Fibroblast of skin of right biceps (primary cell): ENCODE measurements around the gene CNR2.
"Not testable (repeated sequence)": the region's sequence is repeated elsewhere in the genome, so short reads cannot be mapped to it uniquely, and the experiment has no call there.

ENCODE experiments used
- DNase-seq: peaks from one replicate; pipeline ENCODE4 v3.0.0-alpha.2; 2013

The CNR2 gene

DNA sequence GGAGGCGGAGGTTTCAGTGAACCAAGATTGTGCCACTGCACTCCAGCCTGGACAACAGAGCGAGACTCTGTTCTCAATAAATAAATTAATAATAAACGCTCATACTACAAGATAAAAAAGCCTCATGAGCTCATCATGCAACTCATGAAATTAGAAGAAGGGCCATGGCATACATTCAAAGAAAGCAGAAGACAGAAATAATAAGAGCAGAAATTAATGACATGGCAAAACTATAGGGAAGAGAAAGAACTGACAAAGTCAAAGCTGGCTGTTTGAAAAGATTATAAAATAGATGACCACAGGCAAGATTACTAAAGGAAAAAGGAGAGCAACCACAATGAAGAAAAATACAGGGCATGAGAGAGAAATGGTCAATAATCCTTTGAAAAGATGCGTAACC, 30.4 kb downstream of the CNR2 start:
- no peak for DNase-seq

DNA sequence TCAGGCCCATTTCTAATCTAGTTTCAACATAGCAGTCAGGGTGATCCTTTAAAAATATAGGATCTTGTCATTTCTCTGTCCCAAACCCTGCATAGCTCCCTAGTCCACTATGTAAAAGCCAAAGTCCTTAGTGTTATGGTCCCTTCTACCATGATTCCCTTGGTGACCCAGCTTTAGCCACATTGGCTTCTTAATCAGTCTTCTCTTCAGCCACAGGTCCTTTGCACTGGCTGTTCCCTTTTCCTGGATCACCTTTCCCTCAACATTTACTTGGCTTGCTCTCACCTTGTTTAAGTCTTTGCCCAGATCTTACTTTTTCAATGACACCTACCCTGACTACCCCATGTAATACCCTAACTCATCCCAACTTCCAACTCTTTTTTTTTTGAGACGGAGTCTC, 33.4 kb downstream of the CNR2 start:
- no peak for DNase-seq

DNA sequence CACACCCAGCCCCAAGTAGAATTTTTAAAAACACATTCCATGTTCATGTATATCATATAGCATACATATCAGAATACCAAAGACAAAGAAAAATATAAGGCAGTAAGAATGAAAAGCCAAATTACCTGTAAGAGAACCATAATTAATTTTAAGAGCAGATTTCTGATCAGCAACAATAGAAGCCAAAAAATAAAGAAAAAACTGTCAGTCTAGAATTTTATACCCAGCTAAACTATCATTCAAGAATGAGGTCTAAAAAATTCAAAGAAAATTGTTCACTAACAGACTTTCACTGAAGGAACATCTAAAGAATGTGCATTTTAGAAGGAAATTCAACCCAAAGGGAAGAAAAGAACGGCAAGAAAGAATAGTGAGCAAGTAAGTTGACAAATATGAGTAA, 34.5 kb downstream of the CNR2 start:
- no peak for DNase-seq

DNA sequence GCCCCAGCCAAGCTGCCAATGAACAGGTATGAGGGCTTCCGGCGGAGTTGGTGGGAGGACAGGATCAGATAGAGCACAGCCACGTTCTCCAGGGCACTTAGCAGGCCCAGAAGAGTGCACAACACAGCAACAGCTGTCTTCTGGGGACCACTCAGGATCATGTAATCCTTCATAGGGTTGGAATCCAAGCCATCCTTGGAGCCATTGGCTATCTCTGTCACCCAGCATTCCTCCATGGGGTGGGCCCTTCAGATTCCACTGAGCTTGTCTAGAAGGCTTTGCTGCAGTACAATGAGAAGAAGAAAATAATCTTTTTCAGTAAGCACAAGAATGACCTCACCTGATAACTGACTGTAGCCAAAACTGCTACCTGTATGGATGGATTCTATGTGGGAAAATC, 37.8 kb downstream of the CNR2 start:
- no peak for DNase-seq

DNA sequence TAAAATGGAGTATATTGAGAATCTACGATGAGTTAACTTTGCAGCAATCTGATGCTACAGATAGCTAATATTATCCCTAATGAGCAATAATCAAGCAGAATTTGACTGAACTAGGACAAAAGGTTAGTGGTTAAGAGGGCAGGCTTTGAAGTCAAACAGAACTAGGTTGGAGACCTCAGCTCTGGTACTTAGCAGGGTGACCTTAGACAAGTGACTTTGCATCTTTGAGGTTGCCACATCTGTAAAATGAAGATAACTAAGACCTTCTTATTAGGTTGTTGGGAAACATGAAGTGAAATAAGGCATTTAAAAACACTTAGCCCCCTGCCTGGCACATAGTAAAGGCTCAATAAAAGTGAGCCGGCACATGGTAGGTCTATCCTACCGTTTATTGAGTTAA, 40.7 kb downstream of the CNR2 start:
- DNase-seq: no peak

DNA sequence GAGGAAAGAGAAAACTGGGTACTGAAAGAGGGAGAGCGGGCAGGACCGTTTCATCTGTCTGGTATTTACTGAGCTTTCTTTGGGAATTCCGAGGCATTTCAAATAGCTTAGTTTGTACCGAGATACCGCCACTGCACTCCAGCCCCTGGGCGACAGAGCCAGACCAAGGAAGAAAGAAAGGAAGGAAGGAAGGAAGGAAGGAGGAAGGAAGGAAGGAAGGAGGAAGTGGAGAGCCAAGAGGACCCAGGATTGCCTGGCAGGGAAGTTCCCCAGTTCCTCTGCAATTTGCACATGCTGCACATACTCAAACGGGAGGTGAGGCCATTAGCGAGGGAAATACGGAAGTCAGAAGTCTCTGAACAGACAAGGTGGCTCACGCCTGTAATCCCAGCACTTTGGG, 44.1 kb downstream of the CNR2 start:
- no peak for DNase-seq

DNA sequence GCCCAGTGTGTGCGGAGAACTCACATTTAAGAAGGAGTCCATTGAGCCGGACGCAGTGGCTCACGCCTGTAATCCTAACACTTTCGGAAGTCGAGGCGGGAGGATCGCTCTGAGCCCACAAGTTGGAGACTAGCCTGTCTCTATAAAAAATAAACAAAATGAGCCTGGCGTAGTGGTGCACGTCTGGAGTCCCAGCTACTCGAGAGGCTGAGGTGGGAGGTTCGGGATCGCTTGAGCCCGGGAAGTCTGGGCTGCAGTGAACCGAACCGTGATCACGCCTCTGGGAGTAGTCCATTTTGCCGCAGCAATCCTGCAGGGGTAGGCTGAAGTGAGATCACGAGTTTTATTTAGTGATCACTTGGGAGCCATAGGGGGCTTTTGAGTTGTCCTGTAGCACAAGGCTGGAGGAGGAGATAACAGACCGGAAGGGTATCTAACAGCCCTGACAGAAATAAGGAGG, 44.6 kb downstream of the CNR2 start:
- DNase-seq: no peak

DNA sequence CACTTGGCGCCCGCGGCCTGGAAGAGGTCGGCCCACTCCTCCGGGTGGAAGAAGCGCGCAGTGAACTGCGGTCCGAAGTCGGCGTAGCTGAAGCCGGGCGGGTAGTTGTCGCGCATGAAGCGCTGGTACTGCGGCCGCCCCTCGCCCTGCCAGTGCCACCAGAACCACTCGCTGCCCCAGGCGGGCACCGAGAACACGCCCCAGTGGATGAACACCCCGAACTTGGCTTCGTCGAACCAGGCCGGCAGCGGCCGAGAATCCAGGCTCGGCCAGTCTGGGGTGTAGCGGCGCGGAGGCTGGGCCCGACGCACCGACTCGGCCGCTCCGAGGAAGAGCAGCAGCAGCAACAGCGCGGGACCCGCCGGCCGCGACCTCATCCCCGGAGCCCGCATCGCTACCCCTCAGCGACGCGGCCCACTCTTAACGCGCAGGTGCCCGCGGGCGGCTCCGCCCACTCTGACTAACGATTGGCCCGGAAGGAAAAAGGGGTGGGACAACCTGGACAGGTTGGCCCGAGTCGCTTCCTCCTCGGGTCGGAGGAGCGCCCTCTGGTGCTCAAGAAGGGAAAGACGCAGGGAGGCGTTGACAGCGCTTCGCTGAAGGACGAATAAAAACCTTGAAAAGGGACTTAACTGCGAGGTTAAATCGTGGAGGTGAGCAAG, 45.1 kb downstream of the CNR2 start, which contains the start of gene FUCA1:
TSS of gene FUCA1 (minus strand) at position 396 of the 662 bp plus-strand sequence. CDS start at position 392, 4 bp downstream.
- peak; percentile 82 for DNase-seq

DNA sequence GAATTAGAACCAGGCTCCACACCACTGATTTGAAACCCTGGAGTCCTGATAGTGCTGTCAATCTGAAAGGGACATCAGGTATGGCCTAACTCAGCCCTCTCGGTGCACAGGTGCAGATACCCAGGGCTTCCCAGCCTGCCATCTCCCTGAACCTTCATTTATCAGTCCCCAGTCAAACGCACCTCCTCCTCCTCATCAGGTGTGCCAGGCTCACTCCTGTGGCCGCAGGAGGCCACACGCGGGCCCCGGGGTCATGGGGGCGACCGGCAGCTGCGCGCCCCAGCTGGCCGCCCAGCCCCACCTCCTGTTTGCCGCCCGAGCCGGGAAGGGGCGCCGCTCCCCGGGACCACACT, 45.6 kb downstream of the CNR2 start:
- DNase-seq: no peak

DNA sequence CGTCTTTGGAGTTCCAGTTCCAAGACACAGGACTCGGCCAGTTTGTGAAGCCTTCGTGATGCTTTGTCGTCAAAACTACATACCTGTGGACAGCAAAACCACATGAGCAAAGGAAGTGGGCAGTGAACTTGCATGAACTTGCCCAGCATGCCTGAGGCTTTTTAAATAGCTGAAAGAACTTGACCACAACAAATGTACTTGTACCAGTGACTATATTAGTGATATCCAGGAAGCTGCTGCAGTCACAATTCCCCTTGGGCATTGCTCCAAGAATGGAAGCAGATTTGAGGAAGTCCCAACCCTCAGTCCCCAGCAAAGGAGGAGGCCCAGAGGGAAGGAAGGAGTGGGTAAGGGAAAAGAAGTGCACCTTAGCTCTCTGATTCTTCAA, 47.6 kb downstream of the CNR2 start:
- peak; percentile 25 for DNase-seq

DNA sequence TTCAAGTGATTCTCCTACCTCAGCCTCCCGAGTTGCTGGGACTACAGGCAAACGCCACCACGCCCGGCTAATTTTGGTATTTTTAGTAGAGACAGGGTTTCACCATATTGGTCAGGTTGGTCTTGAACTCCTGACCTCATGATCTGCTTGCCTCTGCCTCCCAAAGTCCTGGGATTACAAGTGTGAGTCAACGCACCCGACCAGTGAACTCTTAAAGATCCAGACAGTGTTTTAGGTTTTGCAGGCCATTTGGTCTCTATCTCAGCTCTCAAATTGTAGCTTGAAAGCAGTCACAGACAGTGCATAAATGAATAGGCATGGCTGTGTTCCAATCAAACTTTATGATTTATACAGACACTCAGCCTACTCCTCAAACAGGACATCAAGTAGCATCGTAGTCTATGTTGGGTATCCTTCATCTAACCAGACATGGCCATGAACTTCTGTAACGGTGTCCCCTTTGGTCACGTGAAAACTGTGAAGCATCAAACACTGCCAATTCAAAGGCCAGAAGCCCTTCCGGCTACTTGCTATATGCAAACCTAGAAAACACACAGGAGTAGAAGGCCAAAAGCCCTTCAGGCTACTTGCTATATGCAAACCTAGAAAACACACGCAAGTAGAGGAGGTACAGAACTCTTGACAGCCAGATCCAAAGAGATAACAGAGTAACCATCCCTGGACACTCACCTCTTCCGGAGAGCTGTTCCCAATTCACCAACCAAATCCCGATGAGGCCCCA, 48.2 kb downstream of the CNR2 start:
- no peak for DNase-seq

DNA sequence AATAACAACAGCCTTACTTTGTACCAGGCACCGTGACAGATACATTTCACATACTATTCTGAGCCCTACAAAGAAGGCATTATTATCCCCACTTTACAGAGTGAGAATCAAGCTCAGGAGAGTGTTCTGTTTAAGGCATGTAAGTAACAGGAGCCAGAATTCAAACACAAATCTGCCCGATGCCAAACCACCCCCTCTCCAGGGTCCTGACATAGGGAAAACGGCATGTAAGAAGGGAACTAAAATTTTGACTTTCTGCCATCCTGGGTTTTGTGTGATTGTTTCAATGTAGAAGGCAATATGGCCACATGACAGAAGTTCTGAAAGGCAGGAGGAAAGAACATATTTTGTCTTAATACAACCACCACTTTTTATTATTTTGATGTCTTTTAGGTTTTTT, 50.5 kb downstream of the CNR2 start:
- no peak for DNase-seq

DNA sequence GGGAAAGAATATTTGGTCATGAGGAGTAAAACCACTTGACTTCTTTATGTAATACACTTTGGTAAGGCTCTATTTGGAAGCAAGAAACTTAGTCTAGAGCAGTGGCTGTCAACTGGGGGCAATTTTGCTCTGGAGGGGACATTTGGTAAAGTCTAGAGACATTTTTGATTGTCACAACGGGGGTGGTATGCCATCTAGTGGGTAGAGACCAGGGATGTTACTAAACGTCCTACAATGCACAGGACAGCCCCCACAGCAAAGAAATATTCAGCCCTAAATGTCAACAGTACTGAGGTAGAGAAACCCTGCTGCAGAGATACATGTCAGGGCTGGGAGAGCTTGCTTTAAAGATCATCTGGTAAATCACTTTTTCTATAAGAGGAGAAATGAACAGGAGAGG, 58.6 kb downstream of the CNR2 start:
- no peak for DNase-seq

DNA sequence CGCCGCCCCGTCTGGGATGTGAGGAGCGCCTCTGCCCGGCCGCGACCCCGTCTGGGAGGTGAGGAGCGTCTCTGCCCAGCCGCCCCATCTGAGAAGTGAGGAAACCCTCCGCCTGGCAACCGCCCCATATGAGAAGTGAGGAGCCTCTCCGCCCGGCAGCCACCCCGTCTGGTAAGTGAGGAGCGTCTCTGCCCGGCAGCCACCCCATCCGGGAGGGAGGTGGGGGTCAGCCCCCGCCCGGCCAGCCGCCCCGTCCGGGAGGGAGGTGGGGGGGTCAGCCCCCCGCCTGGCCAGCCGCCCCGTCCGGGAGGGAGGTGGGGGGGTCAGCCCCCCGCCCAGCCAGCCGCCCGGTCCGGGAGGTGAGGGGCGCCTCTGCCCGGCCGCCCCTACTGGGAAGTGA, 60.0 kb downstream of the CNR2 start:
- not testable (repeated sequence) for DNase-seq

DNA sequence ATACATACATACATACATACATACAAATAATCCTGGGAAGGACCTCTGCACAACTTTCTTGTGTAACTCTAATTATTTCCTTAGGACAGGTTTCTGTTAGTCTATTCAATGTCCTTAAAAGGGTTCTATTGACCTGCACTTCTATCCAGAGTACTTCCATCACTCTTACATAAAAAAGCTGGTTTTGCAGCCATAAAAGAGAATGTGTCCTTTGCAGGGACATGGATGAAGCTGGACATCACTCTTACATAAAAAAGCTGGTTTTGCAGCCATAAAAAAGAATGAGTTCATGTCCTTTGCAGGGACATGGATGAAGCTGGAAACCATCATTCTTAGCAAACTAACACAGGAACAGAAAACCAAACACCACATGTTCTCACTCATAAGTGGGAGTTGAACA, 61.8 kb downstream of the CNR2 start:
- not testable (repeated sequence) for DNase-seq

DNA sequence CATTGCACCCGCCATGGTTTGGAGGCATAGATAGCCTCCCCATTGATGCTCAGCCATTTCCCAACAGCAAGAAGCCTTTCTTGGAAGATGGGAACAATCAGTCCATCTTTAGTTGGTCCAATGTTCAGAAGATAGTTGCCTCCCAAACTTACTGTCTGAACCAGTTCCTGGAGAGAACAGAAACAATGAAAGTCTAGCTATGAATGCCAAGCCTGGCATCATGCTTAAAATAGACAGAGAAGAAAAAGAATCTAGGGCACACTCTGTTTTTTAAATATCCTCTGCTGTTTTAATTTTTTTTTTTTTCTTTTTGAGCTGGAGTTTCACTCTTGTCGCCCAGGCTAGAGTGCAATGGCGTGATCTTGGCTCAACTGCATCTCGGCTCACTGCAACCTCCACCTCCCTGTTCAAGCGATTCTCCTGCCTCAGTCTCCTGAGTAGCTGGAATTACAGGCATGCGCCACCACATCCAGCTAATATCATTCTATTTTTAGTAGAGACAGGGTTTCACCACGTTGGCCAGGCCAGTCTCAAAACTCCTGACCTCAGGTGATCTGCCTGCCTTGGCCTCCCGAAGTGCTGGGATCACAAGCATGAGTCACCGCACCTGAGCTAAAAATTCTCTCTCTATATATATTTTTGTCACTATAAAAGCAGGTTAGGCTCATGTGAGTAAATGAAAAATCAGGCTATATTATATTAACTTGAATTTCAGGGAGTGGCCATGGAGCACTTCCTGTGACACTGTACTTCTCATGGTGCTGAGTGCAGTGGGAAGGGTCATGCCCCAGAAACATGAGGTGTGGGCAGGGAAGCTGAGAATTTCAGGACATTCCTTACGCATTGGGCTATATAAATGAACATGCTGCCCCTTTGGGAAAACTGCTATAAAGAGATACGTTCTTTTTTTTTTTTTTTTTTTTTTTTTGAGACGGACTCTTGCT, 64.2 kb downstream of the CNR2 start:
- DNase-seq: no peak

DNA sequence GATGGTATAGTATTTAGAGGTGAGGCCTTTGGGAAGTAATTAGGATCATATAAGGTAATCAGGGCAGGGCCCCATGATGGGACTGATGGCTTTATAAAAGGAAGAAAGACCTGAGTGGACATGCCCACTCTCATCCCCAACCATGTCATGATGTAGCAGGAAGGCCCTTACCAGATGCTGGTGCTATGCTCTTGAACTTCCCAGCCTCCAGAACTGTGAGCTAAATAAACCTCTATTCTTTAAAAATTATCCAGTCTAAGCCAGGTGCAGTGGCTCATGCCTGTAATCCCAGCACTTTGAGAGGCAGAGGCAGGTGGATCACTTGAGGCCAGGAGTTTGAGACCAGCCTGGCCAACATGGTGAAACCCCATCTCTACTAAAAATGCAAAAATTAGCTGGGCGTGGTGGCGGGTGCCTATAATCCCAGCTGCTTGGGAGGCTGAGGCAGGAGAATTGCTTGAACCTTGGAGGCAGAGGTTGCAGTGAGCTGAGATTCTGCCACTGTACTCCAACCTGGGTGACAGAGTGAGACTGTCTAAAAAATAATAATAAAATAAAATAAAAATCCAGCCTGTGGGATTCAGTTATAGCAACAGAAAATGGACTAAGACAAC, 65.6 kb downstream of the CNR2 start:
- DNase-seq: not testable (repeated sequence)

DNA sequence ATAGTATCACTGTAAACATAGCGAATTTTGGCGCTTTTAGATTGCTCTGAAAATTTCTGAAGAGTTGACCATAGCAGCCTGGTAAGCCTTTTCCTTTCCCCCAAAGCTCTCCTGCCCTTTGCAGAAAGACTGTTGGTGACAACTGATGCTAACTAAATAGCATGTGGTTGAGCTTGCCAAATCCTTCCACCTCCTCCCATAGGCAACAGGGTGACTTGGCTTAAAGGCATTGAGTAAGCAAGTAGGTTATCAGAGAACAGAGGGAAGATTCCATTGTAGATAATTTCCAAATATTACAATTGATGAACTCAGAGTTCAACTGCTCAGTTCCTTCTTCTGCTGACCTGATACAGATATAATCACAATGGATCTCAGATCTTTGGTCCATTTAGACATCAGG, 68.0 kb downstream of the CNR2 start:
- no peak for DNase-seq

DNA sequence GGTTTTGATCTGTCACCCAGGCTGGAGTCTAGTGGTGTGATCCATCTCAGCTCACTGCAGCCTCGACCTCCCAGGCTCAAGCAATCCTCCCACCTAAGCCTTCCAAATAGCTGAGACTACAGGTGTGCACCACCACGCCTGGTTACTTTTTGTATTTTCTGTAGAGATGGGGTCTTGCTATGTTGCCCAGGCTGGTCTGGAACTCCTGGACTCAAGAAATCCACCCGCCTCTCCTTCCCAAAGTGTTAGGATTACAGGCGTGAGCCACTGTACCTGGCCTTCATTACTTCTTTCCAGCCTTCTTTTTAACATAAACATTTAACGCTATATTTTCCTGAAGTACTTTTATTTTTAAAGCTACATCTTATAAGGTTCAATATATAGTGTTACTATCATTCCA, 69.5 kb downstream of the CNR2 start:
- DNase-seq: no peak

DNA sequence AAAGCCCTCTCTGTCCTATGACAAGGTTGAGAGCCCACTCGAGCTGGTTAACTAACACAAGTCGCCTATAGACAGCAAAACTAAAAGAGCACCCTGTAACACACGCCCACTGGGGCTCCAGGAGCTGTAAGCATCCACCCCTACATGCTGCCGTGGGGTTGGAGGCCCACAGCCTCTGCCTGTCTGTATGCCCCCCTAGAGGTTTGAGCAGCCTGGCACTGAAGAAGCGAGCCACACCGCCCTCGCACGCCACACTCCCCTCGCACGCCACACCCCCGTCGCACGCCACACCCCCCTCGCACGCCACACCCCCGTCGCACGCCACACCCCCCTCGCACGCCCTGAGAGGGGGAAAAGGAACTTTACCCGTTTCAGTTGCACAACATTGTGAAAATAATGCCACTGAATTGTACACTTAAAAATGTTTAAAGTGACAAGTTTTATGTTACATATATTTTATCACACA, 74.7 kb downstream of the CNR2 start:
- DNase-seq: peak; percentile 36

DNA sequence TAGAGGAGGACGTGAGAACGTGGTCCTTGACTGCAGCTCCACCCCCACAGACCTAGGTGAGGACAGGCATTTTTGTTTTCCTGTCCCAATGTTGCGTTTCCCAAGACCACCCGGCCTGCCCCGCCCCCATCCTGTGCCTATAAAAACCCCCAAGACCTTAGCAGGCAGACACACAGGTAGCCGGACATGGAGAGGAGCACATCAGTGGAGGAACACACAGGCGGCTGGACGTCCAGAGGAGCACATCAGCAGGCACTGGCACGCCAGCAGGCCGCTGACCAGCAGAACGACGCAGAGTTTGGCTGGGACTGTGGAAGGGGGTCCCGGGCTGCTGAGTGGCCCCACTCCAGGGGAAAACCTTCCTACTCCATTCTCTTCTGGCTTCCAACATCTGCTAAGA, 75.3 kb downstream of the CNR2 start:
- no peak for DNase-seq

DNA sequence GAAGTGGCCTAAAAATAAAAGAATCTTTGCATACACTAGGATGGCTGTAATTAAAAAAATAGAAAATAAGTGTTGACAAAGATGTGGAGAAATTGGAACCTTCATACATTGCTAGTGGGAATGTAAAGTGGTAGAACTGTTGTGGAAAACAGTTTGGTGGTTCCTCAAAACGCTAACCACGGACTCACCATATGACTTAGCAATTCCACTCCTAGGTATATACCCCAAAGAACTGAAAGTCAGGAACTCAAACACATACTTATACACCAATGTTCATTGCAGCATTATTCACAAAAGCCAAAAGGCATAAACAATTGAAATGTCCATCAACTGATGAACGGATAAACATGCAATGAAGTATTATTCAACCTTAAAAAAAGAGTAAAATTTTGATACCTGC, 77.1 kb downstream of the CNR2 start:
- no peak for DNase-seq

DNA sequence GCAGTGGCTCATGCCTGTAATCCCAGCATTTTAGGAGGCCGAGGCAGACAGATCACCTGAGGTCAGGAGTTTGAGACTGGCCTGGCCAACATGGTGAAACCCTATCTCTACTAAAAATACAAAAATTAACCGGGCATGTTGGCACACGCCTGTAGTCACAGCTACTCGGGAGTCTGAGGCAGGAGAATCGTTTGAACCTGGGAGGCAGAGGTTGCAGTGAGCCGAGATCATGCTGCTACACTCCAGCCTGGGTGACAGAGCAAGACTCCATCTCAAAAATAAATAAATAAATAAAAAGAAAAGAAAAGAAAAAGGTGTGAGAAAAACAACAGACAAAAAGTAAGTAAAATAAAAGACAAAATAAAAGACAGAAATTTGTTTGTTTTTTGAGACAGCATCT, 79.0 kb downstream of the CNR2 start:
- not testable (repeated sequence) for DNase-seq
